Amniotic epithelial cell (primary cell): ENCODE measurements around the gene LSR.

Source experiments
- DNase-seq: peaks from one replicate; pipeline ENCODE4 v3.0.0-alpha.2; 2010; ENCODE audit warnings: low read depth

LSR gene

DNA sequence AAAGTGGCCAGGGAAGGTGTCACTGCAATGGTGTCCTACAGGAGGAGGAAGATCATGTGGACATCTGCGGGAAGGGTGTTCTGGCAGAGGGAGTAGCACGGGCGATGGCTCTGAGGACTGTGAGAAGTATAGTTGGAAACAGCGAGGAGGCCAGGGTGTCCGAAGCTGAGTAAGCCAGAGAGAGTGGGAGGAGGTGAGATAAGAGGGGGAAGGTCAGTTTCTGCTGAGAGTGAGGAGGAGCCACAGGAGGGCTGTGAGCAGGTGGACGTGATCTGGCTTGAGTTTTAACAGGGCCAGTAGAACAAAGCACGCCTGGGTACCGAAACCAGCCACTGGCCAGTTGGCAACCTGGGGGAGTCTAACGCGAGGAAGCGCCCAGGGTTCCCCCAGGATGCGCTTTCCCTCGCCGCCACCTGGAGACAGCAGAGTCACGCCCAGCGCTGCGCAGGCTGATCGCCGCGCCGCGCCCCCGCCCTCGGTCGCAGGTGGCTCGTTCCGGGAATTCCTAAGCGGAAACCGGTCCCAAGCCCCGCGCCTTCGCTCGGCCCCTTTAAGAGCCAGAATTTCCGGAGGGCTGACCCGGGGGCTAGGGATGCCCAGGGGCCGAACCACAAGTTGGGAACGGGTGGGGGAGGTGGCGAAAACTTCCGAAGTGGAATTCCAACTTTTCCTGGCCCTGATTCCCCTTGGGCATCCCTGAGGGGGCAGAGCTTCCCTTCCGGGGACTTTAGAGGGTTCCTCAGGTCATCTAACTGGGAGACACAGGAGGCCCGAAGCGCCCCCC lies 1.1 kb upstream of the LSR start:
- no peak for DNase-seq

DNA sequence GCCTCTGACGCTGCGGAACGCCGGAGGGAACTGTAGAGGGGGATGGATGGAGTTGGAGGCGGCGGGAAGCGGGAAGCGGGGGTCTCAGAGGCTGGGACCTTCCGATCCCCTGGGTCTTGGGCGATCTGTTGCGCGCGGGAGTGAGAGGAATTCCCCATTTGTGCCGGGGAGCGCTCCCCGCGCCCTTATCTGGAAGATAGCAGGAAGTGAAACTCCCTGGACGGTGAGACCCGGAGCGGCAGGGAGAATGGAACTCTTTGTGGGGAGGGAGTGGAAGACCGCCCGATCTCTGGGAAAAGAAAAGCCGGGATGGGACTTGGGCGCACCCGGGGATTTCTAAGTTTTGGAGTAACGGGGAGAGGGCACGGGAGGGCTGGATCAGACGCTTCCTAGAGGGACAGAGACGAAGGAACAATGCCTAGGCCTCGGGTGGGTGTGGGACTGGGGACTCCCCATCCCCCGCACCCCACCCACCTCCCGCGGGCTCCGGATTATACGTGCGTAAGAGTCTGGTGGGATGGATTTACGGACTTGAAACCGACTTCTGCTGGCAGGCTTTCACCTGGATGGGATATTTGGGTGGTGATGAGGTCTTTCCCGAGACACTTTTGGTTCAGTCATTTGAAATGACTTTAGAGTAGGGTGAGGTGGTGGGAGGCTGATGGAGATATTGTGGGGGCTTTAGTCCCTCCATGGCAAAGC lies 495 bp downstream of the LSR start:
- no peak for DNase-seq

DNA sequence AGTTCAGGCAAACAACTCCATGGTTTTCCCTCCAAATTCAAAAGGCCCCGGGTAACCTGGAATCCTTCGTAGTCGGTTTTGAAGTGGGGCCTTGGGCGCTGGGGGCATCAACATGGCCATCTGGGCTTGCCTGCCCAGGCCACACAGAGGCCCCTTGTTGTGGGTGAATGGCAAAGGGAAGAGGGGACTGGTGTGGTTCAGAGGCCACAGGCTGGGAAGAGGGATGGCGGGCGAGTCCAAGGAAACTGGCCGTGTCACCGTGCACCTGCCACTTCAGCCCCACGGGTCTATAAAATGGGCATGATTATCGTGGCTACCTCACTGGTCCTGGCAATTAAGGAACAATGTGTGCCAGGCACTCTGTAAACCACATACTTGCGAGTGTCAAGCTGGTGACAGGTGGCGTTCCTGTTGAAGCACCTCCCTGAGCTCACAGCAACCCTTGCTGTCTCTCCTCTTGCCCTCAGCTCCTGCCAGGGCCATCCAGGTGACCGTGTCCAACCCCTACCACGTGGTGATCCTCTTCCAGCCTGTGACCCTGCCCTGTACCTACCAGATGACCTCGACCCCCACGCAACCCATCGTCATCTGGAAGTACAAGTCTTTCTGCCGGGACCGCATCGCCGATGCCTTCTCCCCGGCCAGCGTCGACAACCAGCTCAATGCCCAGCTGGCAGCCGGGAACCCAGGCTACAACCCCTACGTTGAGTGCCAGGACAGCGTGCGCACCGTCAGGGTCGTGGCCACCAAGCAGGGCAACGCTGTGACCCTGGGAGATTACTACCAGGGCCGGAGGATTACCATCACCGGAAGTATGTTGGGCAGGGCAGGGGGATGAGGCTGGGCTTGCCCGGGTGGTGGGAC lies 1.3 kb downstream of the LSR start:
- no peak for DNase-seq

DNA sequence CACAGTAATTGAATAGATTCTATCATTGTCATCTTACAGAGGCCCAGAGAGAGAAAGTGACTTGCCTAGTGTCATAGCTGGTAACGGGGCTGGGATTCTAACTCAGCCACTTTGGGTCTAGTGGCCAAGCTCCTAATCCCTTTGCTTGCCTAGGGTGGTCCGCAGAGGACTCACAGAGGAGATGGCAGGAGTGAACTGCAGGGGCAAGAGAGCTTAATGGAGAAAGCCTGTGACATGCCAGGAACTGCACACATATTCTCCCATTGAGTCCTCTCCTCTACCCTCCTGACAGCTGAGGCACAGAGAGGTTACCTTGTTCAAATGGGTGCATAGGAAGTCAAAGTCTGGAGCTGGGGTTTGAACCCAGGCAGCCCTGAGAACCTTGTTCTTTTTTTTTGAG lies 2.7 kb downstream of the LSR start:
- DNase-seq = no peak

DNA sequence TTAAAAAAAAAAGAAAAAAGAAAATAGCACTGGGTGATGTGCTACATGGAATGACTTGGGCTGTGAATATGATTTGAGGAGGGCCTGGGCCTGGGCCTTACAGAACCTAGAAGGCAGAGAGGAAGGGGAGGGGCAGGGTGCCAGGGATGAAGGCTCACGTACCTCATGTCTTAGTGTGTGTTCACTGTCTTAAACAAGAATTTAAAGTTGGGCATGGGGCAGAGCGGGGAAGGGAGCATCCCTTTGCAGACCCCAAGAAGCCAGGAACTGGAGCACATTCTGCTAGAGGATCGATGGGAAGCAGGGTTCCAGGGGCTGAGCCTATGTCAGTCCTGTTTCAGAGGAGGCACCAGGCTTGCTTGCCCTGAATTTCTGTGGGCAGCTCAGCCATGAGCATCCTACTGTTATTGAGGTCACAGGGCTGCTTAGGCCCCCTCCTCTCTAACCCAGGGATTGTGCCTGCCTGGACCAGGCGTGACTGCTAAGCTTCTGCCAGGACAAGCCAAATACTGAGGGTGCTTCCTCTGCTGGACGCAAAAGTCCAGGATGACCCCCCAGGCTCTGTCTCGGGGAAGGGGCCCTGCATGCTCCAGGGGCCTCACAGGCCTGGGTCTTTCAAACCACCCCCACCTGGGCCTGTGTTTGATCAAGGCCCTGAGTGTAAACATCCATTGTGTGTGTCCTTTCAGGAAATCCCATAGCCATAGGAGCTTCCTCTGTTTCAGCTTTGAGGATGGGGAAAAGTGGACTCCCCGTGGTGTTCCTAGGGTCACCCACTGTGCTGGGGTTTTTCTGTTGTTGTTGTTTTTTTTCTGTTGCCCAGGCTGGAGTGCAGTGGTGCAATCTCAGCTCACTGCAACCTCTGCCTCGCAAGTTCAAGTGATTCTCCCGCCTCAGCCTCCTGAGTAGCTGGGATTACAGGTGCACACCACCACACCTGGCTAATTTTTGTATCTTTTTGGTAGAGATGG lies 4.8 kb downstream of the LSR start:
- DNase-seq = no peak

DNA sequence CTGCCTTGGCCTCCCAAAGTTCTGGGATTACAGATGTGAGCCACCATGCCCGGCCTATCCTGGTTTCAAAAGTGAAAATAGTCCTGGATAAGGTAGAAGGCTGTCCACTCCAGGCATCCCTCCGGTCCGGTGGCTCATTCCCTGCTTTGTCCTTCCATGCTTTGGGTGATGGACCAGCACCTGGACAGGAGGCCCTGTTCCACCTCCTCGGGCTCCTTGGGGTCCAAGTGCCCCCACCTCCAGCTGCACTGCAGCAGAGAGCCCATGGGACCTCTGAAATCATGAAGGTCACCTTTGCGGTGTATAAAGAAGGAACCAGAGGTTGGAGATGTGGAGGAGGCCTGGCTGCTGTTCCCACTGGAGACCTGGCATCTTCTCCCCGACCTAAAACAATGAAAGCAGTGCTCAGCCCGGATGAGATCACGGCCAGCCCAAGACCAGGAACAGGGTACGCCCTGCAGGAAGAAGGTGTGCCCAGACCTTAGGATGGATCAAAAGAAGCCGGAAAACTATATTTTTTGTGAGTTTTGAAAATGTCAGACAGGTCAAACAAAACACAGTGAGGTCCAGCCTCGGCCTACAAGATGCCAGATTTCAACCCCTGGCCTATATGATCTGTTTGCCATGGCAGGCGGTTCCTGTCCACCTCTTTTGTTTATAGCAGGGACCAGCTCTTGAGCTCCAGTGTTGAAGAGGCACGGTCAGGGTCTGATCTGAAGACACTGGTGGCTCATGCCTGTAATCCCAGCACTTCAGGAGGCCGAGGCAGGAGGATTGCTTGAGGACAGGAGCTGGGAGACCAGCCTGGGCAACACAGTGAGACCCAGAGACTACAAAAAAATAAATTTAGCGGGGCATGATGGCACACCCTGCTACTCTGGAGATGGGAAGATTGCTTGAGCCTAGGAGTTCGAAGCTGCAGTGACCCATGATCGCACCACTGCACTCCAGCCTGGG lies 5.8 kb downstream of the LSR start:
- DNase-seq = no peak

DNA sequence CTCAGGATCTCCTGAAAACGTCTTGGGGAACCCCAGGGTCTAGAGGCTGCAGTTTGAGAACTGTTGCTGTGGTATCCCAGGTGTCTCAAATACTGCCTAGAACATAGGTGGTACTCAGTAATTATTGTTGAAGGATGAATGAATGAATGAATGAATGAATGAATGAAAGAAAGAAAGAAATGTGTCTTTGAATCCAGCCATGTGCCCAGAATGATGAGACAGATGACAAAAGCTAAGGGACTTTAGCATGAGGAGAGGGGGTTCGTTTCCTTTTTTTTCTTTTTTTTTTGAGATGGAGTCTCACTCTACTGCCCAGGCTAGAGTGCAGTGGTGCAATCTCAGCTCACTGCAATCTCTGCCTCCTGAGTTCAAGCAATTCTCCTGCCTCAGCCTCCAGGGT lies 7.8 kb downstream of the LSR start:
- no peak for DNase-seq

DNA sequence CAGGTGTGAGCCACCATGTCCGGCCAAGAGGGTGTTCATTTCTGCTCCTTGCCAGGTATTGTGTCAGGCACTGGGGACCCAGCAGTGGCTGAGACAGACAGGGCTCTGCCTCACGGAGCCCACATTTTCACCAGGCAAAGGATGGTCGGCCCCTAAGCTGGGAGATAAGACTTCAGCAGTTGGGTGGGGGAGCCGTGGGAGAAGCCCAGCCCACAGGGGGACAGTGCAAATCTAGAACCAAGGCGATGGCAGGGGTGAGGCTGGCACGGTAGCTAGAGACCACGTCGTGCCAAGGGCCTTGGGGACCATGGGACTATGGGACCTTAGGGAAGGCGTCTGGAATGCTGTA lies 8.3 kb downstream of the LSR start:
- DNase-seq = no peak

DNA sequence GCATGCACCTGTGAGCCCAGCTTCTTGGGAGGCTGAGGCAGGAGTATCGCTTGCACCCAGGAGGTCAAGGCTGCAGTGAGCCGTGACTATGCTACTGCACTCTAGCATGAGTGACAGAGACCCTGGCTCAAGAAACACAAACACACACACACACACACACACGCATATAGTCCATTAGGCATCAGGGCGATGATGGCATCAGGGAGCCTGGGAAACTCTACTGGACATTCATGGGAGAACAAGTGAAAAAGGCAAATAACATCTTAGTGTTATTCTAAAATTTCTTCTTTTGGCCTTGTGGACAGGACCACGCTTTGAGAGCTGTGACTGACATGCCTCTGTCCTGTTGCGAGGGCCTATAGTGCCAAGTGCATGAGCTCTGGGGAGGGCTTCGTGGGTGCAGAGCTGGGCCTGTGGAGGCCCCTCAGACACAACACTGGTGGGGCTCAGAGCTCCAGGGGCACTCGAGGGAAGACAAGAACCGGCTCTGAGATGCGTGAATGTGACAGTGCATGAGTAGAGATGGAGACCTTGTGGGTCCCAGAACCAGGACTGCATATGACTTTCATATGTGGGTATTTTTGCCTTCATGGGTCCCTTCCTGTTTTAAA lies 12.0 kb downstream of the LSR start:
- no peak for DNase-seq

DNA sequence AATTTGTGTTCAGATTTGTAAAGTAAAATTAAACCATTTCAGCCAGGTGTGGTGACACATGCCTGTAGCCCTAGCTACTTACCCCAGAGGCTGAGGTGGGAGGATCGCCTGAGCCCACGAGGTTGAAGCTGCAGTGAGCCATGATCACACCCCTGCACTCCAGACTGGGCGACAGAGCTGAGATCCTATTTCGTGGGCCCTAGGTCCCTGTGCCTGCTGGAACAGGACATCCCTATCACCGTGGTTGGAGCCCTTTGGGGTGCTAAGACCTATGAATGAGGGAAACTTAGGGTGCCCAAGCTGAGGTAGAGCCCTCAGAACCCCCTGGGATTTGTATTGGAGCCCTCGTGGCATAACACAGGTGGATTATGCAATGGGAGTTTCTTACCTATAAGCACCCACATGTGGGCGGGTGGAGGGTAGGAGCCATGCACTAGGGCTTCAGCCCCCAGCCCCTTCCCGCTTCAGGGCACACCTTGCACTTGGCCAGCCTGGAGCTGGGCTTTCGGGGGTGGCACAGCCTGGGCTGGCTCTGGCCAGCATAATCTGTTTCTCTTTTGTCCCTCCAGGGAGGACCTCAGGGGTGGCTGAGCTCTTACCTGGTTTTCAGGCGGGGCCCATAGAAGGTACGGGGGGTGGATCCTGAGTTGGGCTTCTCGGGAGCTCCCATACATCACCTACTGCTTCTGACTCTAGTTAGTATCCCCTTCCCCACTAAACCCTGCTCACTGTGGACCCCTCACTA lies 12.7 kb downstream of the LSR start:
- no peak for DNase-seq

DNA sequence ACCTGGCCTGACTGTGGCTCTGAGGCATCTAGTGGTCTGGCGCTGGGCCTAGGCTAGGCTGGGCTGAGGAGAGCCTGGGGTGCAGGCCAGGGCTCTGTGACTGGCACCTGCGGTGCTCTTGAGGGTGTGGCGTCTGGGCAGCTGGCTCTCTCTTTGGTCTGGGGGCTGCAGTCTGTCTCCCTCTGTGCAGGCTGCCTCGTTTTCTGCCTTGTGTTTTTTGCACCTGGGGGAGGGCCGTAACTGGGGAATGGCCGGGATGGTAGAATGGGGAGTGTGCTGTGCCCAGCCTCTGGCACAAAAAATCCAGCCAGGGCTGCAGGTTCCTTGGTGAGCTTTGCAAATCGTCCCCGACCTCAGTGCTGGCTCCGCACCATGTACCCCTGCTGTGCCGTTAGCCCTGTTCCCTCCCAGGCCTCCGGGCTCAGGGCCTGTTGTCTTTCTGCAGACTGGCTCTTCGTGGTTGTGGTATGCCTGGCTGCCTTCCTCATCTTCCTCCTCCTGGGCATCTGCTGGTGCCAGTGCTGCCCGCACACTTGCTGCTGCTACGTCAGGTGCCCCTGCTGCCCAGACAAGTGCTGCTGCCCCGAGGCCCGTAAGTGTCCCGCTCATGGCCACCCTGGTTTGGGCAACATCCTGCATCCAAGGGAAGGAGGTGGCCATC lies 13.4 kb downstream of the LSR start:
- no peak for DNase-seq

DNA sequence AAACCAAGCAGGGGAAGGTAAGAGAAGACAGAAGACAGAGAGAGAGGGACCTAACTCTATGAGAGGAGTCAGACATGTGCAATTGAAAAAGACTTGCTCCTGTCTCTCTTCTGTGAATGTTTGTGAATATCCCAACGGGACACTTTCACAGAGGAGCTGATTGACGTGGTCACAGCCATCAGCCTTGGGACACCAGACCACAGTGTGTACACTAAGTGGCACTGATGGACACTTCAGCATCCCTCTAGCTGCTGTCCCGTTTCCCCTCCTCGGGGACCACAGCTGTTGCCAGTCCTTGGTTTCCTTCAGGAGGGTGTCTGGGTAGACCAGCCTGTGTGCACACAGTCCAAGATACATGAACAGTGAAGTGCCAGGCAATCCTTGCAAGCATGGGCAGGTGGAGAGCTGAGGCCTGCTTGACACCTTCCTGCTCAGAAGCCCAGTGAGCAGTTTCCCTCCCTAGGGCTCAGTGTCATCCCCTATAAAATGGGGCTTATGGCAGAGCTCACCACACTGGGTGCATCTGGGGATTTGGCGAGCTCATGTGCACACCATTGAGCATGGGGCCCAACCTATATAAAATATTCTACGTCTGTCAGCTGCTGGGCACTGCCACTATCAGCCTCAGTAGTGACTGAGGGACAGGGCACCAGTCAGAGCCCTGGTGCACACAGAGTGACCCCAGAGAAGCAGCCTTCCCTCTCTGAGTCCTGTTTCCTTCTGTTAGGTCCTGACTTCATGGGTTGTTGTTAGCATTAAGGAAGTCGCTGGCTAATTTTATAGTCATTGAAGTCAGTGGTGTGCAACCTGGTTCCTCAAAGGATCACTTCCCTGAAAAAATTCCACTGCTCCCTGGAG lies 15.7 kb downstream of the LSR start:
- DNase-seq = no peak

DNA sequence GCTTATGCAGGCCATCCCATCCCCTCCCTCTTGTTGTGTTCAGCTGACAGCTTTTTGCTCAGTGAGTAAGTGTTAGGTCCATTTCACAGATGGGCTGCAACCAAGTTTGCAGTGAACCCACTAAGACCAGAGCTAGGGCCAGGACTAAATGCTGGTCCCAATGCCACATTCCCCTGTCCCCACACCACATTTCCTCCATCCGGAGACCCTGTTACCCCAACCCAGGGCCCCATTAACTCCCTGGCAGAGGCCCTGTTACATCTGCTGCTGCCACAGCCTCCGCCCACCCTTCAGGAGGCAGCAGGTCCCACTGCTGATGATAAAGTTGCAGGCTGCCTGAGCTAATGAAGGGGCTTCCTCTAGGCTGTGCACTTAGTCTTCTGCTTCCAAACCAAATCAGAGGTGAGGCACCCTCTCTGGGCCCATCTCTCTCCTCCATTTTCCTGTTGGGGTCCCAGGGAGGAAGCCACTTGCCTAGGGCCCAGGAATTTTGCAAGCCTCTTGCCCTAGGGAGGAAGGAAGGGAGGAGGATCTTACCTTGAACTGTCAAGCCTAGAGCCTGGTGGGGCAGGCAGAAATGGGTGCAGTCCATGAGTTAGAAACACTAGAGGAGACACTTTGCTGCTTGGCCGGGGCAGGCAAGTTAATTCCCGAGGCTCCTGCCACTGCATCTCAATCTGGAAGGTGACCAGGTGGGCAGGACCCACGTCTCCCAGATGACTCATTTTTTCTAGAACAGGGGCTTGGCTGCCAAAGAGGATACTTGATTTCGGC lies 16.5 kb downstream of the LSR start:
- DNase-seq = no peak

DNA sequence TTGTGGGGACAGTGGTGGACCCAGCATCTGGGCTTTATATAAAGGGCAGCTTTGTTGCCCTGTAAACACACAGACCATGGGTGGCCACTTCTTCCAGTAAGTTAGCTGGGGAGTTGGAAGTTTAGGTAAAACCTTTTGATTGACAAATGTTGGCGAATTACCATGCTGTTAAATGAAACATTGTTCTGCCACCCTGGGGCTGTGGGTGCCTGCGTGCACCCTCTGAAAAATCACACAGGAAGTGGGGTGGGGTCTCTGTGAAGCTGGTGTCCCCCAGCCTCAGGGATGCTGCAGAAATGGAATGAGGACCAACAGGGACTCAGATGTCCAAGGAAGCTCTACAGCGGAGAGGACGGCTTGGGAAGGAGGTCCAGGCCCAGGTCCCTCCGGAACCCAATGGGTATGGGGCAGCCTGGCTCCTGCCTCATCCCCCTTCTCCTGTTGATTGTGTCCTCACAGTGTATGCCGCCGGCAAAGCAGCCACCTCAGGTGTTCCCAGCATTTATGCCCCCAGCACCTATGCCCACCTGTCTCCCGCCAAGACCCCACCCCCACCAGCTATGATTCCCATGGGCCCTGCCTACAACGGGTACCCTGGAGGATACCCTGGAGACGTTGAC lies 17.2 kb downstream of the LSR start:
- DNase-seq = no peak

DNA sequence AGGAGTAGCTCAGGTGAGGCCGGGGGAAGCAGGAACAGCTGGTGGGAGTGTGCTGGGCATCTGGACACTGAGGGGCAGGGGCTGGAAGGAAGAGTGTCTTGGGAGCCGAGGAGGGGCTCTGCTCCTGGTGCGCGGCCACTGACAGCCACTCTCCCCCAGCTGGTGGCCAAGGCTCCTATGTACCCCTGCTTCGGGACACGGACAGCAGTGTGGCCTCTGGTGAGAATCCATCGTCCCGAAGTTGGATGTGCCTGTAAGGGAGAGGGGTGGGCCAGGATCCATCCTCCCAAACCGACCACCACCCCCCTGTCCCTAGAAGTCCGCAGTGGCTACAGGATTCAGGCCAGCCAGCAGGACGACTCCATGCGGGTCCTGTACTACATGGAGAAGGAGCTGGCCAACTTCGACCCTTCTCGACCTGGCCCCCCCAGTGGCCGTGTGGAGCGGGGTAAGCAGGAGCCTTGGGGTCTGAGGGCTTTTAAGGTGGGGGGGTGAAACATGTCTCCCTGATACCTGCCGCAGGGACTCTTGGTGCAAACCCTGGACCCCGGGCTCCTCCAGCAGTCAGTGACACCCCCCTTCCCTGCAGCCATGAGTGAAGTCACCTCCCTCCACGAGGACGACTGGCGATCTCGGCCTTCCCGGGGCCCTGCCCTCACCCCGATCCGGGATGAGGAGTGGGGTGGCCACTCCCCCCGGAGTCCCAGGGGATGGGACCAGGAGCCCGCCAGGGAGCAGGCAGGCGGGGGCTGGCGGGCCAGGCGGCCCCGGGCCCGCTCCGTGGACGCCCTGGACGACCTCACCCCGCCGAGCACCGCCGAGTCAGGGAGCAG lies 17.9 kb downstream of the LSR start:
- no peak for DNase-seq

DNA sequence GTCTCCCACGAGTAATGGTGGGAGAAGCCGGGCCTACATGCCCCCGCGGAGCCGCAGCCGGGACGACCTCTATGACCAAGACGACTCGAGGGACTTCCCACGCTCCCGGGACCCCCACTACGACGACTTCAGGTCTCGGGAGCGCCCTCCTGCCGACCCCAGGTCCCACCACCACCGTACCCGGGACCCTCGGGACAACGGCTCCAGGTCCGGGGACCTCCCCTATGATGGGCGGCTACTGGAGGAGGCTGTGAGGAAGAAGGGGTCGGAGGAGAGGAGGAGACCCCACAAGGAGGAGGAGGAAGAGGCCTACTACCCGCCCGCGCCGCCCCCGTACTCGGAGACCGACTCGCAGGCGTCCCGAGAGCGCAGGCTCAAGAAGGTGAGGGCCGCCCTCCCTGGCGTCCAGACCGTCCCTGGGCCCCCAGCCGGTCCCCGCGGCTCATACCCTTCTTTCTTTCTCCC lies 18.6 kb downstream of the LSR start:
- DNase-seq = peak; percentile 18
